Vagina (tissue), 2 donors: ENCODE results near the gene CNTLN. TPM values are rescaled to one million over a fixed set of nuclear protein-coding genes. Genes with fewer than 3 reads are reported as not detected.
"Not testable (repeated sequence)": the region's sequence is repeated elsewhere in the genome, so short reads cannot be mapped to it uniquely, and the experiment has no call there.

Source experiments
- DNase-seq, 2 donors: peaks; one replicate each; pipeline ENCODE4 v3.0.0-alpha.2; 2017; ENCODE audit errors: extremely low spot score in 2 of 2
- H3K27ac ChIP-seq: fragments of 200-600 bp; sonication (generic); one replicate; pipeline ENCODE4 v1.5.1; 2019
- H3K27me3 ChIP-seq: fragments of 200-600 bp; sonication (generic); one replicate; pipeline ENCODE4 v1.5.1; 2019
- H3K36me3 ChIP-seq, 2 donors: fragments of 200-600 bp; sonication (generic); one replicate each; pipeline ENCODE4 v1.5.1; 2017 to 2019
- H3K4me1 ChIP-seq: fragments of 200-600 bp; sonication (generic); one replicate; pipeline ENCODE4 v1.5.1; 2019
- H3K4me3 ChIP-seq, 2 donors: fragments of 200-600 bp; sonication (generic); 1 replicate in 1 of 2; 2 replicates in 1 of 2; pipeline ENCODE4 v1.5.1; 2016 to 2019
- H3K9me3 ChIP-seq: fragments of 200-600 bp; sonication (generic); one replicate; pipeline ENCODE4 v1.5.1; 2019
- CTCF ChIP-seq, 3 experiments: fragments of 450-650 bp in 2 of 3; fragments of 200-600 bp in 1 of 3; sonication (generic) in 1 of 3; IDR thresholded peaks; one replicate each; pipeline ENCODE4 v1.5.1; 2017 to 2019; ENCODE audit warnings: antibody characterized with exemption in 3 of 3, mild to moderate bottlenecking in 2 of 3, moderate library complexity in 2 of 3
- POLR2A ChIP-seq, 2 donors: fragments of 450-650 bp; IDR thresholded peaks; one replicate each; pipeline ENCODE4 v1.6.1; 2017; ENCODE audit warnings: antibody characterized with exemption in 2 of 2, mild to moderate bottlenecking in 2 of 2, moderate library complexity in 2 of 2
- POLR2AphosphoS5 ChIP-seq, 2 donors: sonication (generic); formaldehyde crosslinking; IDR thresholded peaks; one replicate each; pipeline ENCODE4 v1.9.0; 2017; ENCODE audit warnings: antibody characterized with exemption in 2 of 2, mild to moderate bottlenecking in 2 of 2, low read depth in 1 of 2; ENCODE audit not compliant: insufficient read depth in 1 of 2
- intact Hi-C: fragments of 100-400 bp; cut with DNase I; formaldehyde crosslinking; loops from one replicate; pipeline ENCODE4 v1.15.1; 2023
- total RNA-seq: library from RNA; depleted of rRNA; stranded (reverse); fragments of >200 nt; gene quantifications from one replicate; pipeline ENCODE4 v1.2.3, GENCODE V29; 2016

The CNTLN gene
- total RNA-seq, 1 donor from 2014 or later: 13.3 TPM

DNA sequence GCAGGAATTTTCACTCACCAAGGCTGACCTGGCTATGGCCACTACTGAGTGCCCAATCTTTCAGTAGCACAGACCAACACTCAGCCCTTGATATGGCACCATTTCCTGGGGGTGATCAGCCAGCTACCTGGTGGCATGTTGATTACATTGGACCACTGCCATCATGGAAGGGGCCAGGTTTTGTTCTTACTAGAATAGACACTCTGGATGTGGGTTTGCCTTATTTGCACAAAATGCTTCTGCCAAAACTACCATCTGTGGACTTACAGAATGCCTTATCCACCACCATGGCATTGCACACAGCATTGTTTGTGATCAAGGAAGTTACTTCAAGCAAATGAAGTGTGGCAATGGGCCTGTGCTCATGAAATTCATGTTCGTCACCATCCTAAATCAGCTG, 374.3 kb downstream of the CNTLN start:
- TF ChIP-seq POLR2AphosphoS5 (IDR thresholded peaks at IDR 0.05; ENCODE audit: insufficient read depth in 1 of 2, low read depth in 1 of 2): no peak
- no peaks in the 10 kb centered on the region for H3K9me3 ChIP-seq
- intact Hi-C loops: no loop called here
- H3K27me3 ChIP-seq: no peaks in the 10 kb centered on the region
- no peaks in the 10 kb centered on the region for H3K36me3 ChIP-seq
- H3K27ac ChIP-seq: no peak overlapping the region
- DNase-seq: no peak
- H3K4me1 ChIP-seq: no peaks in the 10 kb centered on the region
- no peak overlapping the region for H3K4me3 ChIP-seq

- H3K27me3 ChIP-seq: no peaks in the 10 kb centered on the region
- DNase-seq: no peak
- no peak overlapping the region for H3K4me3 ChIP-seq
- H3K27ac ChIP-seq: no peak overlapping the region
- intact Hi-C loops: no loop called here
- H3K36me3 ChIP-seq: no peaks in the 10 kb centered on the region
- no peaks in the 10 kb centered on the region for H3K4me1 ChIP-seq
- no peak for TF ChIP-seq CTCF (IDR thresholded peaks at IDR 0.05)
- TF ChIP-seq POLR2AphosphoS5 (IDR thresholded peaks at IDR 0.05; ENCODE audit: insufficient read depth in 1 of 2, low read depth in 1 of 2): no peak
- no peak for TF ChIP-seq POLR2A (IDR thresholded peaks at IDR 0.05)
- no peaks in the 10 kb centered on the region for H3K9me3 ChIP-seq
These were observed 374.9 kb downstream of the CNTLN start for GRCh38 chr9:17509701-17510100.

DNA sequence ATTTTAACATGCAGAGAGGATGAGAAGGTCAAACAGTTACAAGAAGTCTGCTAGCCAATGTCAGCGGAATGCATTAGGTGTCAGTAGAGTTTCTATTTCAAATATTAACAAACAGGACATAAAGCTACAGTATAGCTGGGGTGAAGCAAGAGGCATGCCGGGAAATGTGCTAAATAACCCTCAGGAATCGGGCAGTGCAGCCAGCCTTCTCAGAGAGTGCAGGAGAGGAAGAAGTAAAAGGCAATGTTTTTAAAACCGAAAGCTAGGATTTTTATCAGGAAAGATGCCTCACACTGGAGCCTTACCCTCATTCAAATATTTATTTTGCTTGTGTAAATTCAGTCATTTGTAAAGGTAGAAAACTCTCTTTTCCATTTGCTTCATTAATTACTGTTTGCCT, 384.9 kb downstream of the CNTLN start:
- no peak for DNase-seq
- intact Hi-C loops: no loop called here
- H3K4me3 ChIP-seq: no peak overlapping the region

DNA sequence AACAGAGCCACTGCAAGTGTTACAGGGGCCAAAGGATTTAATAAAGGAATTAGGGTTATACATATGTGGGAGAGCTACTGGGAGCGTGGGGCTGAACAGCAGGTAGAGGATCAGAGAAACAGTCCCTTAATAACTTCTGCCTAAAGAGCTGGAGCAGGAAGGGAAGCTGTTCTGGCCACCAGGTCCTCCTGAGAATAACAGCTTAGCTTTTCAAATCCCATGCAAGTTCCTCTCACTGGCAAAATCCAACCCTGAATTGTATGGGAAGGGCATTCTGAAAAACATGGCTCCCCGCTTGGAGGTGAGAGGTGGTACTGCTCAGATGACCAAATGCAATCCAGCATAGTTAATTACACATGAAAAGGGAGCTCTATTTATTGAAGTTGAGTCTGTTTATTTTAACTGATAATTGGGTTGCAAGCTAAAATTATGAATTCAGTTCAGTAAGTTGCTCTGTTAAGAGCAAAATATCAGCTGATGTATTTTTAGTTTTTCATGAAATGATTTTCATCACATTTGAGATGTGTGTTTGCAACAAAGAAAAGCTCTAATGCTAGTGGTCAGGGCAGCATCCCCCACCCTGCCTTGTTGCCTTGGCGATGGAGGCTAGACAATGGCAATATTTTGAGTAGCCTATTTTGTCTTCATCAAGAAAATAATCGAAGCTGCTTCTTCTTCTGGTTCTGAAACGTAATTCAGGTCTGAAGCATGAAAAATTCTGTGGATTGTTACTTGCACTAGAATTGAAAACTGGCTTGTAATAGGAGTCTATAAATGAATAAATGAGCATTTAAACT, 385.6 kb downstream of the CNTLN start:
- Histone ChIP-seq H3K9me3 (no peaks in the 10 kb centered on the region), H3K27ac (no peak overlapping the region), H3K4me3 (no peak overlapping the region), H3K4me1 (no peaks in the 10 kb centered on the region), H3K36me3 (no peaks in the 10 kb centered on the region), H3K27me3 (no peaks in the 10 kb centered on the region)
- intact Hi-C loops: no loop called here
- TF ChIP-seq CTCF (IDR thresholded peaks at IDR 0.05): no peak
- no peak for TF ChIP-seq POLR2A (IDR thresholded peaks at IDR 0.05)
- no peak for TF ChIP-seq POLR2AphosphoS5 (IDR thresholded peaks at IDR 0.05; ENCODE audit: insufficient read depth in 1 of 2, low read depth in 1 of 2)
- no peak for DNase-seq

More for the DNA sequence above, 384.9 kb downstream of the CNTLN start:
- Histone ChIP-seq H3K9me3 (no peaks in the 10 kb centered on the region), H3K36me3 (no peaks in the 10 kb centered on the region), H3K27ac (no peak overlapping the region), H3K27me3 (no peaks in the 10 kb centered on the region), H3K4me1 (no peaks in the 10 kb centered on the region)
- TF ChIP-seq POLR2AphosphoS5 (IDR thresholded peaks at IDR 0.05; ENCODE audit: insufficient read depth in 1 of 2, low read depth in 1 of 2) (no peak), POLR2A (IDR thresholded peaks at IDR 0.05) (no peak), CTCF (IDR thresholded peaks at IDR 0.05) (no peak)

DNA sequence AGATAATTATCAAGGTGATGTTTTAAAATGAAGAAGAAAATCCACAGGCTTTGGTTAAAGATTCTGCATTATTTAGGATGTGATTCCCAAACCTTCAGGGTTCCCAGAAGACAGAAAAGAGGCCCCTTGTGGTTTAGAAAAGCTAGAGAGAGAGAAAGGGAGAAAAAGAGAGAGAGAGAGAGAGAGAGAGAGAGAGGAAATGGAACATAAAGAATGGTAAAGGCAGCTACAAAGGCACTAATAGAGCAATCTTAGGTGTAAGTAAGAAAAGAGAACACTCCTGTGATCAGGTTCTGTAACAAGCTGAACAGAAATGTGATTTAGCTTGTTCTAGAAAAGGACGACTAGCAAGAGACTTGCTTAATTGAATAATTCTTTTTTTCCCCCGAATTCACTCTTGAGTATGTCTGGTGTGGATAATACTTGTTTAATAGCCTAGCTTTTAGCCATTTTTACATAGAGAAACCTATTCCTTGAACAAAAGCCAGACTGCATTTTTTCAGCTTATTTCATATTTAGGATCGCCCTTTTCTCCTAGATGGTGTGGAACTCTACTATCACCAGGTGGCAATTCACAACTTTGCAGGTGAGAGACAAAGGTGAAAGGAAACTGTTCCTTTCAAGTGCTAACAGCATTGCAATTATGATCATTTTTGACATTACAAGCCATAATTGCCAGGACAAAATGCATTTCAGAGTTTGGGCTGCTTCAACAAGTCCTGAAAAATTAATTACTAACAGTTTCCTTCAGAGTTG, 386.4 kb downstream of the CNTLN start:
- DNase-seq: no peak
- no peak overlapping the region for H3K4me3 ChIP-seq
- no peak overlapping the region for H3K27ac ChIP-seq
- H3K4me1 ChIP-seq: no peaks in the 10 kb centered on the region
- TF ChIP-seq CTCF (IDR thresholded peaks at IDR 0.05): no peak
- TF ChIP-seq POLR2AphosphoS5 (IDR thresholded peaks at IDR 0.05; ENCODE audit: insufficient read depth in 1 of 2, low read depth in 1 of 2): no peak
- TF ChIP-seq POLR2A (IDR thresholded peaks at IDR 0.05): no peak
- no peaks in the 10 kb centered on the region for H3K27me3 ChIP-seq
- no peaks in the 10 kb centered on the region for H3K9me3 ChIP-seq
- intact Hi-C loops: no loop called here
- no peaks in the 10 kb centered on the region for H3K36me3 ChIP-seq

DNA sequence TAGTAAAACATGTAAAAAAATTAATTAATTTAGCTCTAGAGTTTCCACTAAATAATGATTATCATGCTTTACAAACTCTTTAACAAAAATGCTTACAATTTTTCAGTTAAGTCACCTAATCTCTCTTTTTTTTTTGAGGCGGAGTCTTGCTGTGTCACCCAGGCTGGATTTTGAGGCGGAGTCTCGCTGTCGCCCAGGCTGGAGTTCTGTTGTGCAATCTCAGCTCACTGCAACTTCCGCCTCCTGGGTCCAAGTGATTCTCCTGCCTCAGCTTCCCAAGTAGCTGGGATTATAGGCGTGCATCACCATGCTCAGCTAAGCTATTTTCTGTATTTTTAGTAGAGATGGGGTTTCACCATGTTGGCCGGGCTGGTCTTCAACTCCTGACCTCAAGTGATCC, 391.9 kb downstream of the CNTLN start:
- H3K36me3 ChIP-seq, DNase-seq, intact Hi-C loops, H3K9me3 ChIP-seq, H3K4me3 ChIP-seq, H3K27me3 ChIP-seq, H3K4me1 ChIP-seq, H3K27ac ChIP-seq: not testable (repeated sequence)
